Fibroblast of villous mesenchyme (primary cell): ENCODE measurements around the gene PRKD1. TPM values are rescaled to one million over a fixed set of nuclear protein-coding genes. Genes with fewer than 3 reads are reported as not detected.
"Not testable (repeated sequence)": the region's sequence is repeated elsewhere in the genome, so short reads cannot be mapped to it uniquely, and the experiment has no call there.

ENCODE experiments used
- DNase-seq: peaks from one replicate; pipeline ENCODE4 v3.0.0-alpha.2; 2010; ENCODE audit warnings: low read depth
- H3K4me3 ChIP-seq: 2 replicates; pipeline ENCODE4 v1.5.1; 2011; ENCODE audit warnings: low read depth, mild to moderate bottlenecking, low read length
- CTCF ChIP-seq: IDR thresholded peaks from 2 replicates; pipeline ENCODE4 v1.5.1; 2012; ENCODE audit warnings: low read depth, mild to moderate bottlenecking, low read length; ENCODE audit not compliant: insufficient read depth
- total RNA-seq: library from RNA; depleted of rRNA; stranded (reverse); fragments of >200 nt; gene quantifications from 2 replicates; pipeline ENCODE4 v1.2.3, GENCODE V29; 2012

PRKD1 gene
- total RNA-seq, 1 donor = 13.8 TPM

DNA sequence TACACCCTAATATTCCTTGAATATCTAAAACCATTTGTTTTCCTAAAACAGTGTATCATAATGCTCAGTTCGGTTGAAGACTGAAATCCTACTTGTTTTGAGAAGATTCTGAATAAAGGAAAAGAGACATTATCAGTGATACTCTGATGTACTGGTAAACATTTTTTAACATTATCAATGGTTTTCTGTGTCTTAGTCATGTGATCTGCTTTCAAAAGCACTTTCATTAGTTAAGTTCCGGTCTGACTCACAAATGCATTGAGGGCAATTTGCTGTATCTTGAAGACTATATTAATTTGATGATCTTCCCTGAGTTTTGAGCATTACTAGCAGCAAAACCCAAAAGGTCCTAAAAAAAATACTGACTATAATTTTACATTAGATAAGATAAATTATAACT, 145.6 kb downstream of the PRKD1 start:
- DNase-seq = no peak
- H3K4me3 ChIP-seq = no peak overlapping the region
- TF ChIP-seq CTCF = no peak

DNA sequence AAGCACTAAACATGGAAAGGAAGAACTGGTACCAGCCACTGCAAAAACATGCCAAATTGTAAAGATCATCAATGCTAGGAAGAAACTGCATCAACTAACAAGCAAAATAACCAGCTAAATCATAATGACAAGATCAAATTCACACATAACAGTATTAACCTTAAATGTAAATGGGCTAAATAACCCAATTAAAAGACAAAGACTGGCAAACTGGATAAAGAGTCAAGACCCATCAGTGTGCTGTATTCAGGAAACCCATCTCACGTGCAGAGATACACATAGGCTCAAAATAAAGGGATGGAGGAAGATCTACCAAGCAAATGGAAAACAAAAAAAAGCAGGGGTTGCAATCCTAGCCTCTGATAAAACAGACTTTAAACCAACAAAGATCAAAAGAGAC, 150.5 kb downstream of the PRKD1 start:
- not testable (repeated sequence) for DNase-seq, H3K4me3 ChIP-seq

- no peak for TF ChIP-seq CTCF
- no peak overlapping the region for H3K4me3 ChIP-seq
- no peak for DNase-seq
Measured at GRCh38 chr14:29773990-29774389, 153.7 kb downstream of the PRKD1 start.

- DNase-seq = no peak
- H3K4me3 ChIP-seq = no peak overlapping the region
- TF ChIP-seq CTCF = no peak
Measured at GRCh38 chr14:29763342-29763858, 164.2 kb downstream of the PRKD1 start.

- DNase-seq = no peak
- TF ChIP-seq CTCF = no peak
- no peak overlapping the region for H3K4me3 ChIP-seq
Measured at GRCh38 chr14:29759521-29760340, 167.9 kb downstream of the PRKD1 start.

- TF ChIP-seq CTCF = no peak
- H3K4me3 ChIP-seq = no peak overlapping the region
- no peak for DNase-seq
Measured at GRCh38 chr14:29757711-29758233, 169.9 kb downstream of the PRKD1 start.

DNA sequence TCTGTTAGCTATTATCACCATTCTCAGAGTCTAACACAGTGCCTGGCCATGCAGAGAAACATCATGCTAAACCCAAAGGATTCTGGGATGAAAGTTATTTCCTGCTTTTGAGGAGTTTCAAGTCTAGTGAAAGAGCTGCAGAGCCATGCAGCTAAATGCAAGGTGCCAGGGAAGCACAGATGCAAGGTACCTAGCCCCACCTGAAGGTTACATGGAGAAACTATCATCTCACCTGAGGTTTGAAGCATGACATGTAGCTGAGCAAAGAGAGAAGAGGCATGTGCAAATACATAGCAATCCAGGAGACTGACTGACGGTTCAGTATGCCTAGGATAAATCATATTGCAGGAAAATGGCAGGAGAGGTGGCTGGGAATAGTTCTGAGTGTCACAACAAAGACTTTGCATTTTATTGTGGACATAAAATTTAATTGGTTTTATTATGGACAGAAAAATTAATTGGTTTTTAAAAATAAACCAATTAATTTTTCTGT, 170.4 kb downstream of the PRKD1 start:
- DNase-seq = no peak
- H3K4me3 ChIP-seq = no peak overlapping the region
- no peak for TF ChIP-seq CTCF
